Stimulated activated CD4-positive, alpha-beta T cell treated with anti-CD3 and anti-CD28 coated beads, Interleukin-4, amount 100 ng/mL, for 24 hours (primary cell): ENCODE data around the gene PES1.
"Not testable (repeated sequence)": the region's sequence is repeated elsewhere in the genome, so short reads cannot be mapped to it uniquely, and the experiment has no call there.

Experiments
- DNase-seq: peaks from one replicate; pipeline ENCODE4 v3.0.0-alpha.2; 2020

The PES1 gene

DNA sequence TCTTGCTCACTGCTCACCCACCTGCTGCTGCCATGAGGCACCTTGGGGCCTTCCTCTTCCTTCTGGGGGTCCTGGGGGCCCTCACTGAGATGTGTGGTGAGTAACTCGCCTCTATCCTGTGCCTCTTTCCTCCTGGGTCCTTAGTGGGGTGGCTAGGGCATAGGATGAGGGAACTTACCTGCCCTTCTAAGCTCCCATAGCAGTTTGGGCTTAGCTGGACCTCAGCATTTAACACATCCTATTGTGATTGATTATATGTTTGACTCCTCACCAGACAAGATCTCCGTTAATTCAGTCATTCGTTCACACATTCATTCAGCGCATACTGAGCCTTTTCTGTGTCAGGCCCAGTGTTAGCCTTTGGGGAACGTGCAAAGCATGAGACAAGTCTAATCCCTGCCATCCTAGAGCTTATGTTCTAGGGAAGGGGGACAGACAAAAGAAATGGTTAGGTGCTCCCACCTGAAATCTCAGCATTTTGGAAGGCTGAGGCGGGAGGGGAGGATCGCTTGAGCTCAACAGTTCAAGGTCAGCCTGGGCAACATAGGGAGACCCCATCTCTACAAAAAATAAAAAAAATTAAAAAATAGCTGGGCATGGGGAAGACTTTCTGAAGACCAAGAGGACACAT is 15.7 kb upstream of the PES1 start:
- DNase-seq = no peak

DNA sequence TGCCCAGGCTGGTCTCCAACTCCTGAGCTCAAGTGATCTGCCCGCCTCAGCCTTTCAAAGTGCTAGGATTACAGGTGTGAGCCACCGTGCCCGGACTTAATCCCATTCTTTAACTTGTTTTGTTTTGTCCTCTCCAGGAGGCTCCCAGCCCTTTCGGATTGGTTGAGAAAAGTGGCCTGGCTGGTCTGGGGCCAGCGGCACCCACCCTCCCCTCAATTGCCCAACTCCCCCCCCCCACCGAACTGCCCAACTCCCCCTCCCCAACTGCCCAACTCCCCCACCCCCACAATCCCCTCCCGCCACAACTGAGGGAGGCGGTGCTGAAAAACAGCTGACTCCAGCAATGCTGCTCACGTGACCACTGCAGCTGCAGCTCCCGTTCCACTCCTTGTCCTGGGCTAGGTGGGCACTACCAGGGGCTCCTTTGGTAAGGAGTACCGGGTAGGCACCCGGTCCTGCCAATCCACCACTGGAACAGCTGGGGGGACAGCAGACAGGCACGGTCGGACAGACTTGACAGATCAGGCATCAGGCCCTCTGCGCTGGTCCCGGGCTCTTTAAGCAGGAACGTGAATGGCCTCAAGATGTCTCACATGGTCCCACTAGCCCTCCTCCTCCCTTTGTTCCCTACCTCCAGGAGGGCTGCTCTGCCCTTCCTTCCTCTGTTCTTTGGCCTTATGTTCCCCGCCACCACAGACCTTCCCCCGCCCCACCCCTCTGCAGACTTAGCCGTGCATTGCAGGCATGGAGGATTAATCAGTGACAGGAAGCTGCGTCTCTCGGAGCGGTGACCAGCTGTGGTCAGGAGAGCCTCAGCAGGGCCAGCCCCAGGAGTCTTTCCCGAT is 15.0 kb upstream of the PES1 start, which contains the start of gene TCN2:
TSS of gene TCN2 (plus strand) at position 720 of the 845 bp plus-strand sequence. CDS start 158 bp downstream, outside the sequence.
- peak; percentile 26 for DNase-seq

DNA sequence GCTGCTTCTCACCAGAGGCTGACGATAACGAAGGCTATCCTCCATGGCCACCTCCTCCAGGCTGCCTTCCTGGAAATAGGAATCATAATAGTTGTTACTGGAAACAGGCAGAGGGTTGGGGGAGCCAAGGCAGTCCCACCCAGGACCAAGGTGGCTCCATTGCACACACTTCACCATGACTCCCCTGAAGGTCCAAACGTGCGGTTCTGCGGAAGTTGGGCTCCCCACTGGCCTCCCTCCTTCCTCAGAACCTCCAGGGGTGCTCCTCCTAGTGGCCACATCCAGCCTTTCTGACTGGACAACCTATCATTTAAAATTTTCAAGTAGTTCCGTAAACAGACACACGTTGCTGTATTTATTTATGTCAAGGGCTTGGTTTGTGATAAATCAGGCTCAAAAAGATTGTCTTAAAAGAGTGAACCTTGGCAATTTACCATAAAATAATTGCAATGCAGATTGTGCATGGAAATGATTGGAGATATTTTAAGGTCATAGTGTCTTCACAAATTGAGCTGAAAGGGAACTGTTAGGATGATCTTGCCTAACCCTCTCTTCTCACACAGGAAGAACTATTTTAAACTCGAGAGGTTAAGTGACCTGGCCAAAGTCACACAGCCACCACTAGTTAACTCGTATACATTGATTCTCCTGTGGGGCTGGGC is 13.9 kb upstream of the PES1 start:
- DNase-seq = peak; percentile 40

DNA sequence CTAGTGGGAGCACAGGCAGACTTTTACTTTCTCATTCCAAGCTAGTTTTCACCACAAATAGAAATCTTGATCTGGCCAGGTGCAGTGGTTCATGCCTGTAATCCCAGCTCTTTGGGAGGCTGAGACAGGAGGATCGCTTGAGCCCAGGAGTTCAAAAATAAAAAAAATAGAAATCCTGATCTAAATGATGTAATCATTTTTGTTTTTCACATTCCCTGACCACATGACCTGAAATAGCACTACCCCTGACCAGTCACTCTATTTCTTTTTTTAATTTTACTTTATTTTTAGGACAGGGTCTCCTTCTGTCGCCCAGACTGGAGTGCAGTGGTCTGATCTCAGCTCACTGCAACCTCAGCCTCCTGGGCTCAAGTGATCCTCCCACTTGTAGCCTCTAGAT is 13.0 kb upstream of the PES1 start:
- no peak for DNase-seq

DNA sequence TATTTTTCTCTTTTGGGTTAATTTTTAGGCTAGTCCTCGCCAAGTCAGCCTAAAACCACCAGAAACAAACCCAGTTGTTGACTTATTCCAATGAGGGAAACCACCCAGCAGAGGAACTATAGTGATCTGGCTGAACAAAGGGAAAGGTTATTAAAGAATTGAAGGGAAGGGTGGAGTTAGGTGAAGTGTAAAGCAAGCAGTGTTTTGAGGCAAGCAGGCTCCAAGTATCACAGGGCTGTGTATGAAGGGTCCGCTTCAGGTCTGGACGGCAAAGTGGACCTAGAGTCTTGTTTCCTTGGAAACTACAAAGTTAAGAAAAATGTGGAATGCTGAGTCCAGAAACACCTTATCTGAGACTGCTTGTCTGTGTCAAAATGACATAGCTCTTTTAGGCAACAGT is 12.1 kb upstream of the PES1 start:
- no peak for DNase-seq

DNA sequence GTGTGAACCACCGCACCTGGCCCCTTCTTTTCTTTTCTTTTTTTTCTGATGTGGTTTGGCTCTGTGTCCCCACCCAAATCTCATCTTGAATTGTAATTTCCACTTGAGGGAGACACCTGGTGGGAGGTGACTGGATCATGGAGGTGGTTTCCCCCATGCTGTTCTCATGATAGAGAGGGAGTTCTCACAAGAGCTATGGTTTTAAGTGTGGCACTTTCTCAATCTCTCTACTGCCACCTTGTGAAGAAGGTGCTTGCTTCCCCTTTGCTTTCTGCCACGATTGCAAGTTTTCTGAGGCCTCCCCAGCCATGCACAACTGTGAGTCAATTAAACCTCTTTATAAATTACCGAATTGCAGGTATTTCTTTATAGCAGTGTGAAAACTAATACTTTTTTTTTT is 10.3 kb upstream of the PES1 start:
- DNase-seq = peak; percentile 14

GRCh38 chr22:30601464-30601863 is 9.8 kb upstream of the PES1 start:
- no peak for DNase-seq

DNA sequence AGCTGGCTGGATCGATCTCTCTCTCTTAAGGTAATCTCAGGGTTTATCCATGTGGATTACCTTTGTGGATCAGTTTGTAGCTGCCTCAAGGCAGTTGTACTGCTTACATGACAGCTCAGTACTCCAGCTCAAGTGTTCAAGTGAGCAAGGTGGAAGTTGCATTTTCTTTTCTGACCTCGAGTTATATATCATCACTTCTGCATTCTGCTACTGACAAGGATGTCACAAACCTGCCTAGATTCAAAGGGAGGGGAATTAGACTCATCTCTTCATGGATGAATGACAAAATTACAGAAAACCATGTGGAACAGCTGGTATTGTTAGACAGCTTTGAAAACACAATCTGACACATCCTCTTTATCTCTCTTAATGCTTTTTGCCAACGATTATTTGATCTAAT is 9.2 kb upstream of the PES1 start:
- no peak for DNase-seq

- no peak for DNase-seq
Observed at GRCh38 chr22:30598986-30599385, 7.3 kb upstream of the PES1 start.

DNA sequence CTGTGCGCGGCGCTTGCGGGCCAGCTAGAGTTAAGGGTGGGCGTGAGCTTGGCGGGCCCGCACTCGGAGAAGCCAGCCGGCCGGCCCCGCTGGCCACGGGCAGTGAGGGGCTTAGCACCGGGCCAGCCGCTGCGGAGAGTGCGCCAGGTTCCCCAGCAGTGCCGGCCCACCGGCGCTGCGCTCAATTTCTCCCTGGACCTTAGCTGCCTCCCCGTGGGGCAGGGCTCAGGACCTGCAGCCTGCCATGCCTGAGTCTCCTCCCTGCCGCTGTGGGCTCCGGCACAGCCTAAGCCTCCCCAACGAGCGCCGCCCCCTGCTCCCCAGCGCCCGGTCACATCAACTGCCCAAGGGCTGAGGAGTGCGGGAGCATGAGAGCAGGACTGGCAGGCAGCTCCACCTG is 5.2 kb upstream of the PES1 start:
- DNase-seq = no peak

DNA sequence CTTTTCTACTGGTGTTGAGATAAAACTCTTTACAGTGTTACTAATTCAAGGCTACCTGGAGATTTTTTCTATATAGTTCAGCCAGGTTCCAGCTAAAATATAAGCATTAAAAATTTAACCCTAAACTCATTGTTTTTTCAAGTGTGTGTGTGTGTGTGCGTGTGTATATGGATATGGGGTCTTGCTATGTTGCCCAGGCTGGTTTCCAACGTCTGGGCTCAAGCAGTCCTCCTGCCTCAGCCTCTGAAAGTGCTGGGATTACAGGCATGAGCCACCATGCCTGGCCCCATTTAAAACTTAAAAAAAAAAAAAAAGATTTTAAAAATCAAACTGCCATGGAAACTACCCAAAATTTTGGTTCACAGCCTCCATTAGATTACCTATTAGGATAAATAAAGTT is 4.5 kb upstream of the PES1 start:
- DNase-seq = no peak

GRCh38 chr22:30592360-30592713 is 627 bp upstream of the PES1 start:
- DNase-seq = not testable (repeated sequence)

DNA sequence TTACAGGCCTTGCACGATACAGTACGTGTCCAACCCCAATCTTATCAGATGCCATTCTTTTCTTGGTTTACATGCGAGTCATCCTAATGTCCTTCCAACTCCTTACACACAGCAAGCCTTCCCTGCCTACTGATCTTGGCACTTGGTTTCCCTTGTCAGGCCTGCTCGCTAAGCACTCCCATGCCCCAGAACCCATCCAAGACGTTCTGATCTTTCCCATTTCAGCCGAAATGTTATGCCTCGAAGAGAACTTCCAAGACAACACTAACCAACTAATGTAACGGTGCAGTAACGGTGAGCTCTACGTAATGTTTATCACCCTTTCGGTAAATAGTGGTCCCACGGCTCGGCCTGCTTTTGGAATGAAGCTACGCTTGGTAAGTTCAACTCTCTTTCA is 521 bp downstream of the PES1 start:
- no peak for DNase-seq

- no peak for DNase-seq
Observed at GRCh38 chr22:30586414-30586813, 5.3 kb downstream of the PES1 start.

GRCh38 chr22:30584441-30584840 is 7.3 kb downstream of the PES1 start:
- DNase-seq = no peak

DNA sequence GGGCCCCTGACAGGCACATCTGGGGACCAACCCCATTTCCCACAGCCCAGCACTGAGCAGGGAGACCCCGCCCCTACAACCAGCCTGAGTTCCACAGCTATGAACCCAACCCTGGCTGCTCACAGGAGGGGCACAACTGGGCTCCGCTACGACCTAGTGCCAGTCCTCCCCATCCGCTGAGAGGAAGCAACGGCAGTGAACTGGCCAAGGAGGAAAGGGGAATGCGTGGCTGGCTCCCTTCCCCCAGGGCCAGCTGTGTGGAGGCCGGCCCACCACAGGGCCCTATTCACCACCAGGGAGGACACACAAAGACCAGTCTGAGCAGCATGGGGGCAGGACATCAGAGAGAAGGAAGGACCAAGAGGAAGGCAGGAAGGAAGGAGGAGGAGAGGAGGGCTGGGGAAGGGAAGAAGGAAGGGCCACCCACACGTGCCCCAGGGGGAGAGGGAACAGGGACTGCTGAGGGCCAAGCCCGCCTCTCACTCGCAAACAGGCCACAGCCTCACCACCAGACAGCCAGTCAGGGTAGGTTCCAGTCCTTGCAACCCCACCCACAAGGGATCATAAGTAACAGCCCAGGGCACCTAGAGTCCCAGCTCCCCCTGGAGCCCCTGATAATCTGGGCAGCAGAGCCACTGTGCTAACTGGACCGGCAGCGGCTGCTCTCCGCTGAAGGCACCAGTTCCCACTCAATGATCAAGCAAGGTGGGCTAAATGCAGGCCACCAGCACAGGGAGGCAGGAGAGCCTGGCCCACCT is 8.7 kb downstream of the PES1 start:
- DNase-seq = no peak

- DNase-seq = no peak
Observed at GRCh38 chr22:30582051-30582450, 9.7 kb downstream of the PES1 start.

DNA sequence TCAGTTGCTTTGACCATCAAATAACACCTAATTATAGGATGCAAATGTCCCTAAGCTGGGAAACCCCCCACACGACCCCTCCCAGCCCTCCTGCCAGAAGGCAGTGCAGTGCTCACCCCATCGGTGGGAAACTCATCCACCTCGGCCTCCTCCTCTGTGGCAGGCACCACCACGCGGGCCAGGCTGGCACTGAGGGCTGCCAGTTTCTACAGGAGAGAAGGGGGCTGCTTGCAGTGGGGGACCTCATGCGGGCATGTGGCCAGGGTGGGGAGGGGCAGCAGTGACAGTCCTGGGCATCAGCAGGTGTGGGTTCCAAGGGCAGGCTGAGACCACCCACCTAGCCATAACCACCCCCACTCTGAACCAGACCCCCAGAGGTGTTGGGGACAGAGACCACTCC is 10.8 kb downstream of the PES1 start:
- no peak for DNase-seq

GRCh38 chr22:30578481-30578880 is 13.2 kb downstream of the PES1 start:
- DNase-seq = no peak

- no peak for DNase-seq
Observed at GRCh38 chr22:30575859-30576258, 15.9 kb downstream of the PES1 start.

GRCh38 chr22:30574997-30575671 is 16.6 kb downstream of the PES1 start:
- no peak for DNase-seq

DNA sequence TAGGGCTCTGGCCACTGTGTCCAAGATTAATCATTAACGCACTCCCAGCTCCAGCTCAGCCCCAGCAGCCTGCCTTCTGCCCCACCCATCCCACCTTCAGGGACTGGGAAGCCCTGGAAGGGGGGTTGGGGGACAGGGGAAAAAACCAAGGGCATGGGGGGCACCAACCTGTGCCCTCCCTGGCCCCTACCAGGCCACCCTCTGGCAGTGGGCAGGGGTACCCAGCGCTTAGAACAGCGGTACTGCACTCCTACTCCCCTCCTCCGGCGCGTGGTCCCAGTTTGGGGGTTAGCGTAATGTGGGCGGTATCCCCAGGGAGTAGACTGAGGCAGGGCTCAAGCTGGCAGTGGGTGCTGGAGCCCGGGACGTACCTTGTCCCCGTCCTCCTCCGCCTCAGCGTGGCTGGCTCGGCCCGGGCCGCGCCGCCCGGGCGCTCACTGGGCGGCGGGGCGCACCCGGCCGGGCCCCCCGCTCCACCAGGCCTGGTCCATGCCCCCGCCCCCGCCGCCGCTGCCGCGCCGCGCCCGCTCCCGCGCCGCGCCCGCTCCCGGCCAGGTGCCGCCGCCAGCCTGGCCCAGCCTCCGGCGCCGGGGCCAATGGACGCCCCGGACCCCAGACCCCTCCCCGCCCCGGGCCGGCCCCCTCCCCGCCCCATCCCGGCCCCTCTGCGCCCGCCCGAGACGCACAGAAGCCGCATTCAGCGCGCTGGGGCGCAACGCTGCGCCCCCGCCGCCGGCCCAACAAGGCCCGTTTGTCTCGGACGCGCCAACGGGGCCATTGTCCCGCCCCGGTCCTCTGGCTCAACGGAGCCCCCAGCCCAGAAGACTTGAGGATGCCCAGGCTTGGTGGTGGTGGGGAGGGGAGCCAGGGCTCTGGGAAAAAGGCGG is 17.4 kb downstream of the PES1 start, which contains the start of gene GAL3ST1:
TSS of gene GAL3ST1 (minus strand) at position 571 of the 887 bp plus-strand sequence. CDS start 17,273 bp downstream, outside the sequence.
- DNase-seq = no peak
